ENCODE measurements around the gene NANOG.

NANOG gene

DNA sequence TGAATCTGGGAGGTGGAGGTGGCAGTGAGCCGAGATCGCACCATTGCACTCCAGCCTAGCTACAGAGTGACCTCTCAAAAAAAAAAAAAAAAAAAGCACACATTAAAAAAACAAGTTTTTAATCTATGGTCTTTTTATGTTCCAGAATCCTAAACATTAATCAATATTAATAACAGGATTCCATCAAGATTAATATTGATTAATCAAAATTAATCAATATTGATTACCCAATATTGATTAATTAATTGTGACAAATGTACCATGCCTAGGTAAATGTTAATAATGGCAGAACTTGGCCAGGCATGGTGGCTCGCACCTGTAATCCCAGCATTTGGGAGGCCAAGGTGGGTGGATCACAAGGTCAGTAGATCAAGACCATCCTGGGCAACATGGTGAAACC lies 7.9 kb upstream of the NANOG start:
- no peak for TF ChIP-seq CEBPB (IDR thresholded peaks at IDR 0.05)
- TF ChIP-seq, protein P1, sequence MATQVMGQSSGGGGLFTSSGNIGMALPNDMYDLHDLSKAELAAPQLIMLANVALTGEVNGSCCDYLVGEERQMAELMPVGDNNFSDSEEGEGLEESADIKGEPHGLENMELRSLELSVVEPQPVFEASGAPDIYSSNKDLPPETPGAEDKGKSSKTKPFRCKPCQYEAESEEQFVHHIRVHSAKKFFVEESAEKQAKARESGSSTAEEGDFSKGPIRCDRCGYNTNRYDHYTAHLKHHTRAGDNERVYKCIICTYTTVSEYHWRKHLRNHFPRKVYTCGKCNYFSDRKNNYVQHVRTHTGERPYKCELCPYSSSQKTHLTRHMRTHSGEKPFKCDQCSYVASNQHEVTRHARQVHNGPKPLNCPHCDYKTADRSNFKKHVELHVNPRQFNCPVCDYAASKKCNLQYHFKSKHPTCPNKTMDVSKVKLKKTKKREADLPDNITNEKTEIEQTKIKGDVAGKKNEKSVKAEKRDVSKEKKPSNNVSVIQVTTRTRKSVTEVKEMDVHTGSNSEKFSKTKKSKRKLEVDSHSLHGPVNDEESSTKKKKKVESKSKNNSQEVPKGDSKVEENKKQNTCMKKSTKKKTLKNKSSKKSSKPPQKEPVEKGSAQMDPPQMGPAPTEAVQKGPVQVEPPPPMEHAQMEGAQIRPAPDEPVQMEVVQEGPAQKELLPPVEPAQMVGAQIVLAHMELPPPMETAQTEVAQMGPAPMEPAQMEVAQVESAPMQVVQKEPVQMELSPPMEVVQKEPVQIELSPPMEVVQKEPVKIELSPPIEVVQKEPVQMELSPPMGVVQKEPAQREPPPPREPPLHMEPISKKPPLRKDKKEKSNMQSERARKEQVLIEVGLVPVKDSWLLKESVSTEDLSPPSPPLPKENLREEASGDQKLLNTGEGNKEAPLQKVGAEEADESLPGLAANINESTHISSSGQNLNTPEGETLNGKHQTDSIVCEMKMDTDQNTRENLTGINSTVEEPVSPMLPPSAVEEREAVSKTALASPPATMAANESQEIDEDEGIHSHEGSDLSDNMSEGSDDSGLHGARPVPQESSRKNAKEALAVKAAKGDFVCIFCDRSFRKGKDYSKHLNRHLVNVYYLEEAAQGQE (IDR thresholded peaks at IDR 0.05; ENCODE audit: low read depth), result no peak
- TF ChIP-seq FOXM1 (IDR thresholded peaks at IDR 0.05; ENCODE audit: borderline replicate concordance, low read depth), result no peak
- TF ChIP-seq EGR1 (IDR thresholded peaks at IDR 0.05), result no peak
- TF ChIP-seq TAF1 (IDR thresholded peaks at IDR 0.05; ENCODE audit: low read depth), result no peak
- no peak for TF ChIP-seq RAD21 (IDR thresholded peaks at IDR 0.05; ENCODE audit: low read depth)
- TF ChIP-seq TCF12 (IDR thresholded peaks at IDR 0.05; ENCODE audit: low read depth), result no peak
- no peak for TF ChIP-seq TEAD4 (IDR thresholded peaks at IDR 0.05)
- no peak for TF ChIP-seq YY1 (IDR thresholded peaks at IDR 0.05; ENCODE audit: low read depth)
- no peak for TF ChIP-seq CREB1 (IDR thresholded peaks at IDR 0.05; ENCODE audit: low read depth)
- no peak for TF ChIP-seq EP300 (IDR thresholded peaks at IDR 0.05; ENCODE audit: borderline replicate concordance)
- no peak for TF ChIP-seq MAX (IDR thresholded peaks at IDR 0.05)
- TF ChIP-seq, protein P2, sequence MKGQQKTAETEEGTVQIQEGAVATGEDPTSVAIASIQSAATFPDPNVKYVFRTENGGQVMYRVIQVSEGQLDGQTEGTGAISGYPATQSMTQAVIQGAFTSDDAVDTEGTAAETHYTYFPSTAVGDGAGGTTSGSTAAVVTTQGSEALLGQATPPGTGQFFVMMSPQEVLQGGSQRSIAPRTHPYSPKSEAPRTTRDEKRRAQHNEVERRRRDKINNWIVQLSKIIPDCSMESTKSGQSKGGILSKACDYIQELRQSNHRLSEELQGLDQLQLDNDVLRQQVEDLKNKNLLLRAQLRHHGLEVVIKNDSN (IDR thresholded peaks at IDR 0.05), result no peak
- TF ChIP-seq ZBTB7A (IDR thresholded peaks at IDR 0.05; ENCODE audit: low read depth), result no peak
- no peak for TF ChIP-seq NFIC (IDR thresholded peaks at IDR 0.05)

GRCh38 chr12:7782055-7782454 lies 7.1 kb upstream of the NANOG start:
- TF ChIP-seq NFIC (IDR thresholded peaks at IDR 0.05), result no peak
- TF ChIP-seq MAX (IDR thresholded peaks at IDR 0.05), result no peak
- TF ChIP-seq RAD21 (IDR thresholded peaks at IDR 0.05; ENCODE audit: low read depth), result no peak
- TF ChIP-seq, protein P1 (IDR thresholded peaks at IDR 0.05; ENCODE audit: low read depth), result no peak
- TF ChIP-seq, protein P2 (IDR thresholded peaks at IDR 0.05), result no peak
- no peak for TF ChIP-seq CEBPB (IDR thresholded peaks at IDR 0.05)
- no peak for TF ChIP-seq CREB1 (IDR thresholded peaks at IDR 0.05; ENCODE audit: low read depth)
- TF ChIP-seq FOXM1 (IDR thresholded peaks at IDR 0.05; ENCODE audit: borderline replicate concordance, low read depth), result no peak
- TF ChIP-seq EP300 (IDR thresholded peaks at IDR 0.05; ENCODE audit: borderline replicate concordance), result no peak
- no peak for TF ChIP-seq EGR1 (IDR thresholded peaks at IDR 0.05)
- TF ChIP-seq ZBTB7A (IDR thresholded peaks at IDR 0.05; ENCODE audit: low read depth), result no peak
- TF ChIP-seq YY1 (IDR thresholded peaks at IDR 0.05; ENCODE audit: low read depth), result no peak
- TF ChIP-seq TAF1 (IDR thresholded peaks at IDR 0.05; ENCODE audit: low read depth), result no peak
- no peak for TF ChIP-seq TCF12 (IDR thresholded peaks at IDR 0.05; ENCODE audit: low read depth)
- TF ChIP-seq TEAD4 (IDR thresholded peaks at IDR 0.05), result no peak

DNA sequence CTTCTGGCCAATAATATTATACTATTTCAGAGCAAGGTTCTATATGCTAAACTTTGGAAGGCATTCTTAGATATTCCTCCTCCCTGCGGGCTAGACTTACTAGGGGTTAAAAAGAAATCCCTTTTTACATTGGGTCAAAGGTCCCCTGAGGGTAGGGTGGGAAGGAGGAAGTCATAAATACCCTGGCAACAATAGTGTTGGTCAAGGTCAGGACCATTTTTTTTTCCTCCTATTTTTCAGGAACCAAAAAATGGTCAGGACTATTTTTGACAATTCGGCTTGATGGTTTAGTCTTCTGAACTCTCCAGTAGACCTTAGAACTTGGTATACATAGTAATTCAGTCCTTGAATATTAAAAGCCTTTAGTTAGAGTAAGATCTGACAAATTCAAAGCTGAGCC lies 4.5 kb upstream of the NANOG start:
- TF ChIP-seq MAX (IDR thresholded peaks at IDR 0.05) (no peak), EGR1 (IDR thresholded peaks at IDR 0.05) (no peak), CEBPB (IDR thresholded peaks at IDR 0.05) (no peak), RAD21 (IDR thresholded peaks at IDR 0.05; ENCODE audit: low read depth) (no peak), YY1 (IDR thresholded peaks at IDR 0.05; ENCODE audit: low read depth) (no peak), EP300 (IDR thresholded peaks at IDR 0.05; ENCODE audit: borderline replicate concordance) (no peak), FOXM1 (IDR thresholded peaks at IDR 0.05; ENCODE audit: borderline replicate concordance, low read depth) (no peak), TCF12 (IDR thresholded peaks at IDR 0.05; ENCODE audit: low read depth) (no peak), TEAD4 (IDR thresholded peaks at IDR 0.05) (no peak)
- TF ChIP-seq, protein P1 (IDR thresholded peaks at IDR 0.05; ENCODE audit: low read depth), result no peak
- TF ChIP-seq, protein P2 (IDR thresholded peaks at IDR 0.05), result no peak

All from Ishikawa (cell line).